Brain microvascular endothelial cell (primary cell): ENCODE measurements around the gene TMPRSS2.

Experiments used
- DNase-seq: peaks from one replicate; pipeline ENCODE4 v3.0.0-alpha.2; 2020
- H3K27ac ChIP-seq: fragments of 250-450 bp; sonication (Bioruptor Pico); 2 replicates; pipeline ENCODE4 v1.5.1; 2020; ENCODE audit warnings: mild to moderate bottlenecking, moderate library complexity
- H3K27me3 ChIP-seq: fragments of 250-450 bp; sonication (Bioruptor Pico); replicated peaks from 2 replicates; pipeline ENCODE4 v1.5.1; 2020; ENCODE audit warnings: mild to moderate bottlenecking
- H3K36me3 ChIP-seq: fragments of 250-450 bp; sonication (Bioruptor Pico); replicated peaks from 2 replicates; pipeline ENCODE4 v1.5.1; 2020; ENCODE audit warnings: mild to moderate bottlenecking
- H3K4me3 ChIP-seq: 2 replicates; pipeline ENCODE4 v1.5.1; 2011; ENCODE audit warnings: low read depth, mild to moderate bottlenecking, control low read depth, low read length, moderate library complexity
- CTCF ChIP-seq: IDR thresholded peaks from 2 replicates; pipeline ENCODE4 v1.5.1; 2011; ENCODE audit warnings: low read depth, mild to moderate bottlenecking, moderate library complexity, low read length, control low read depth, inconsistent platforms; ENCODE audit errors: missing control alignments
- in situ Hi-C: cut with HindIII; loops from 2 replicates; pipeline ENCODE4 v1.10.0; 2017; ENCODE audit warnings: low sequenced_read_pairs, low pct_ligation_motif_present

TMPRSS2 gene

GRCh38 chr21:41438425-41439113 lies 69.4 kb downstream of the TMPRSS2 start:
- Histone ChIP-seq H3K27me3 (no peaks in the 10 kb centered on the region), H3K4me3 (no peak overlapping the region), H3K36me3 (no peaks in the 10 kb centered on the region), H3K27ac (no peak overlapping the region)
- in situ Hi-C loops: no loop called here
- no peak for DNase-seq
- no peak for TF ChIP-seq CTCF

- Histone ChIP-seq H3K36me3 (no peaks in the 10 kb centered on the region), H3K27ac (no peak overlapping the region), H3K27me3 (no peaks in the 10 kb centered on the region), H3K4me3 (no peak overlapping the region)
- no peak for DNase-seq
- no peak for TF ChIP-seq CTCF
- in situ Hi-C loops: no loop called here
These were observed 70.2 kb downstream of the TMPRSS2 start for GRCh38 chr21:41437729-41438128.

GRCh38 chr21:41435706-41436105 lies 72.3 kb downstream of the TMPRSS2 start:
- no peak for DNase-seq
- in situ Hi-C loops: no loop called here
- no peaks in the 10 kb centered on the region for H3K36me3 ChIP-seq

GRCh38 chr21:41433566-41433965 lies 74.4 kb downstream of the TMPRSS2 start:
- no peak for DNase-seq
- in situ Hi-C loops: no loop called here
- Histone ChIP-seq H3K27ac (no peak overlapping the region), H3K36me3 (no peaks in the 10 kb centered on the region), H3K27me3 (no peaks in the 10 kb centered on the region), H3K4me3 (no peak overlapping the region)
- no peak for TF ChIP-seq CTCF

More at GRCh38 chr21:41435706-41436105, 72.3 kb downstream of the TMPRSS2 start:
- Histone ChIP-seq H3K4me3 (no peak overlapping the region), H3K27ac (no peak overlapping the region), H3K27me3 (no peaks in the 10 kb centered on the region)
- no peak for TF ChIP-seq CTCF

GRCh38 chr21:41432562-41433460 lies 75.1 kb downstream of the TMPRSS2 start:
- no peak overlapping the region for H3K27ac ChIP-seq
- no peaks in the 10 kb centered on the region for H3K27me3 ChIP-seq
- H3K4me3 ChIP-seq: no peak overlapping the region
- in situ Hi-C loops: no loop called here
- DNase-seq: no peak
- no peak for TF ChIP-seq CTCF
- no peaks in the 10 kb centered on the region for H3K36me3 ChIP-seq
